HG03571 (cell line): Measurements from ENCODE around the gene KLK6.

Experiments
- ATAC-seq: cut with Tn5 transposase; IDR thresholded peaks from one replicate; pipeline ENCODE4 v1.9.1; 2021; ENCODE audit not compliant: unreplicated experiment

The KLK6 gene

GRCh38 chr19:50959731-50960500, 9.5 kb downstream of the KLK6 start:
- ATAC-seq = no peak

GRCh38 chr19:50957587-50957986, 11.8 kb downstream of the KLK6 start:
- ATAC-seq = no peak

DNA sequence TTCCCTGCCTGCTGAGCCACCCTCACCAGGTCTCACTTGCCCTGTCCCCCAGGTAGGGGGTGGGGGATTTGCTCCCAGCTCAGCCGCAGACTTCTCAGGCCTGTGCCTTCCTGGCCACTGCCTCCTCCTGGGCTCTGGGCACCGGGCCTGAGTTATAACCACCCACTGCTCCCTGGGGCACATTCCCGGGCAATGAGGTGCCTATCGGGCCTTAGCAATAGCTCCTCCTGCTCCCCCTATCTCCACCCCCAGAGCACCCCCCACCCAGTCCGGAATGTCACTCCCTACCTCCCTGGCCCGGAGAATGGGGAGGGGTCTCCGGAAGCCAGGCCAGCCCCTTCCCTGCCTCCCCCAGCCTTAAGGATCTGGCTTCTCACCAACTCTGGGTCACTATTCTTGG, 16.5 kb downstream of the KLK6 start, which contains the start of gene KLK5:
TSS of gene KLK5 (minus strand) at position 129 of the 400 bp plus-strand sequence. CDS start 381 bp downstream, outside the sequence.
- no peak for ATAC-seq

- ATAC-seq = no peak
Measured at GRCh38 chr19:50949861-50950260, 19.5 kb downstream of the KLK6 start.

DNA sequence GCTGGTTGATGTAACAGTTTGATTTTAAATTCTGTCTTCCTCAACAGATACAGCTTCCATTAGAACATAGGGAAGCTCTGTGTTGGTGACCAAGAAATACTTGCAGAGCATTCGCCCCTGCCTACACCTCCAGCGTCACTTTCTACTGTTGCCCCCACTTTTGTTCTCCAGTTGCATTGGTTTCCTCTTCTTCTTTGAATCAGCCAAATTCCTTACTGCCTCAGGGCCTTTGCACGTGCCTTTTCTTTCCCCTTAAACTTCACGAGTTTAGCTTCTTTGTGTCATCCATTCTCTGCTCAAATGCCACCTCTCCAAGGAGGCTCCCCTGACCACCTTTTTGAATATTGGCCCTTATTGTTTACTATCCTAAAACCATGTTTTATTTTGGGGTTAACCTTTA, 22.3 kb downstream of the KLK6 start:
- ATAC-seq = no peak

GRCh38 chr19:50944795-50945194, 24.6 kb downstream of the KLK6 start:
- ATAC-seq = no peak

- no peak for ATAC-seq
Measured at GRCh38 chr19:50943074-50943828, 26.1 kb downstream of the KLK6 start.

GRCh38 chr19:50939596-50939995, 29.8 kb downstream of the KLK6 start:
- no peak for ATAC-seq

GRCh38 chr19:50933640-50934039, 35.8 kb downstream of the KLK6 start:
- ATAC-seq = no peak

GRCh38 chr19:50932690-50933083, 36.7 kb downstream of the KLK6 start:
- ATAC-seq = no peak

DNA sequence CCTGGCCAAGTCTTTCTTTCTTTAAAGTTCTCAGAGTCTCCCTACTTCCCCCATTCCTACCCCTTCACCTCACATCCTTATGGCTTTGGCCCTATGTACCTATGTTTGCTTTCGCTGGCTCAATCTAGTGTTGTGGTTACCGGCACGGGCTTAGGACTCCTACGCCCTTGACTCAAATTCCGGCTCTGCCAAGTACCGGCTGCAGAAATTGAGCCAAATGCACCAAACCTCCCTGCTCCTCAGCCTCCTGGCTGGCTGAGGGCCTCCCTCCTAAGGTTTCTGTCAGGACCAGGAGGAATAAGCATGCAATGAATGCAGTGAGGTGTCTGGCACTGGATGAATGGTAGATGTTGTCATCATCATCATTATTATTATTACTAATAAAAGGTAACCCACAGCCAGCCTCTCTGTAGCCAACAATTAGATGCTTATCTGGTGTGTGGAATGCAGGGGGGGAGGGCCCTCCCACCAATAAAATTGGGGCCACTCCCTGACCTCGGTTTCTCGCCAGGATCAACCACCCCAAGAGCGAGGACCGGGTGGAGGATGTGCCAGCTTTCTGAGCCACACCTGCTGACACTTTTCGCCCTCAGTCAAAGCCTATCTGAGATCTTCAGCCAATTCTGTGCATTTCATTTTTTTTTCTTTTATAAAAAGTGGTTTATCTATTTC, 37.2 kb downstream of the KLK6 start:
- ATAC-seq = no peak

DNA sequence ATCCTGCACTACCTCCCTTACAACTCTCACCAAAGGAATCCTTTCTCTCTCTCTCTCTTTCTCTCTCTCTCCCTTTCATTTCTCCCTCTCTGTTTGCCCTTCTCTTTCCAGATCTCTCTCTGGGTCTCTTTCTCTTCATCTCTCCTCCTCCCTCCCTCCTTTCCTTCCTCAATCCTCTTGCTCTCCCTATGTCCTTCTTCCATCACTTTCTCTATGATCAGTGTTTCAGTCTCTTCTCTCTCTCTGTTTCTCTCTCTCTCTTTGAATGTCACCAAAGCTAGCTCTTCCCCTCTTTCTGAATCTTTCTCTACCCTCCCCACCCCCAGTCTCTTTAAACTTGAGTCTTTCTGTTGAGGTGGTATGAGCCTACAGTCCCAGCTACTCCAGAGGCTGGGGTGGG, 38.4 kb downstream of the KLK6 start:
- no peak for ATAC-seq

DNA sequence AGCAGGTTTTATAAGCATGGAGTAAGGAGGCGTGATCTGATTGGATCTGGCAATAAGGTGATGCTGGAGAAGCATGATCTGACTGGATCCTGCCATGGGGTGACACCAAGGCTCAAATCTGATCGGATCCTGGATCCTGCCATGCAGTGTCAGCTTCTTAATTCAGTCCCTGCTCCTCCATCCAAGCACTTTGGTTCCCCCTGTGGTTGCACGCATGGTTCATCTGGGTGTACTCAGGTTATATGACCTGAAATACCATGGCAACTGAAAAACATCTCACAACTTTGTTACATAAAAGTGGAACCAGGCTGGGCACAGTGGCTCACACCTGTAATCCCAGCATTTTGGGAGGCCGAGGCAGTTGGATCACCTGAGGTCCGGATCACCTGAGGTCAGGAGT, 40.6 kb downstream of the KLK6 start:
- no peak for ATAC-seq

DNA sequence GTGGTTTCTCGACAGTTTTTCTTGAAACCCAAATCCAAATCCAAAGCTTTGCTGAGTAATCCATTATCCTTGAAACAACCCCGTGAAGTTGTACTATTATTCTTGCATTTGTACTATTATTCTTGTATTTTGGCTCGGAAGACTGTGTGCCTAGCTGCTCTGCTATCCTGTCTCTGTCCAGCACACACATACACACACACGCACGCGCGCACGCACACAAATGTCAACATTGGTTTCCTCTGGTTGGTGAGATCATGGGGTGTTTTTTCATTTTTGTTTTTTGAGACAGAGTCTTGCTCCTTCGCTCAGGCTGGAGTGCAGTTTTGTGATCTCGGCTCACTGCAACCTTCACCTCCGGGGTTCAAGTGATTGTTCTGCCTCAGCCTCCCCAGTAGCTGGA, 43.2 kb downstream of the KLK6 start:
- ATAC-seq = no peak

GRCh38 chr19:50925734-50926133, 43.7 kb downstream of the KLK6 start:
- ATAC-seq = no peak

DNA sequence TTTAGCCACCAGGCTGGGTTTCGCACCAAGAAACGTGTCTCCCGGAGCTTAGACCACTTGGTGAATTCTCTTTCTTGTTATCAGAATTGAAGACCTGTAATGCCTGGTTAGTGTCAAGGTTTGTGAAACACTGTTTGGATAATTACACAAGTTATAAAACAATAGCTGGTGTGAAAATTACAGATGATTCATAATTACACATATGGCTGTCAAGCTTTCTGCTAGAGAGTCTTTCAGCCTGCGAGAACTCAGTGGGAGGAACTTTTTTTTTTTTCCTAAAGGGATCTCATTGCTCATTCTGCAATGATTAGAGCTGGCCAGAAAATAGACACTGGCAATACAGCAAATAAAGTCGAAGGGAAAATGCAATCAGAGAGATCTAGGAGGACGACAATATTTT, 44.8 kb downstream of the KLK6 start:
- ATAC-seq = no peak

- no peak for ATAC-seq
Measured at GRCh38 chr19:50922317-50922853, 47.0 kb downstream of the KLK6 start.

DNA sequence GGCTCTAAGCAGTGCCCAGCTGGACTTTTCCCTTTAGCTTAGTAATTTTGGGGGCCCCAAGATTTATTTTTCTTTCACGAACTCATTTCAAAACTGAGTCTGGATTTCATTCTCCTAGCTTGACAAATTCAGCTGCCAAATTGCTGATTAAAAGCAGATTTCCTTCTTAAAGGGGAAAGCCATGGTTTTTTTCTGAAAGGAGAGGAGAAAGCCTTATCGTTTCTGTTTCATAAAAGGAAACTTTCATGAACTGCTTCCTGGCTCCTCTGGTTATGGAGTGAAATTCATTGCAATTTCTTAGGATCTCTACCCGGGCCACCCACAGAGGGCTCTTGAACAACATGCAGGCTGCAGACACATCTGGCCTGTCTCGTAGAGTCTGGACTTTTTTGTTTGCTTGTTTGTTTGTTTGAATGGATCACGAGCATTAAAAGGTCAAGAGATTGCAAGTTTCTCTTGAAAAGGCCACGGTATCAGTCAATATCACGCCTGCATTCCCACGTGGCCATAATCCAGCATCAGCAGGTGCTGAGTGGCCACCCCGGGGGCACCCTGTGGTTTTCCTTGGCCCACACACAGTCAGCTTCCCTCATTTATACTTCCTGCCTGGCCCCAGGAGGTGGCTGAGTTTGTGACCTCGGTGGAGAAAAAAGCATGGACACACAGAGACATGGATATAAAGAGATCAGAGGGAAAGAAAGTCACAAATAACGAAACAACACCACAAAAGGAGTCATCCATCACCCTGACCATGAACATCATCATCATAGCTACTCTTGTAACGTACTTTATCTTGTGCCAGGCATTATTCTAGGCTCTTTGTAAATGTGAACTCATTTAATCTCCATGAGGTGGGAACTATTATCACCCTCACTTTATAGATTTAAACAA, 47.7 kb downstream of the KLK6 start:
- no peak for ATAC-seq

DNA sequence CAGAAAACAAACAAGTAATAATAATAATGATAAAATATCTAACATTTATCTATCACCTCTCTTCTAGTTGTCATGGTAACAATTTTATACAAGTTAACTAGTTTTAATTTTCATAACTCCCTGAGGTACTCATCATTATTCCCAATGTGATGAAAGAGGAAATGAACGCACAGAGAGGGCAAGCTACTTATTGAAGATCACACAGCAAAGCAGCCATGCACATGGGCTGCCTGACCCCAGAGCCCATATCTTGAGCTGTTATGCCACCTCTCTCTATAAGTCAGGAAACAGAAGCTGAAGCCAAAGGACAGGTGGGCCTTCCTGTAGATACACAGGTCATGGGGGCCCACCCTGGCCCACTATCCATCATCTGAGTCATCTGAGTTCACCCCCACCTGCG, 53.3 kb downstream of the KLK6 start:
- ATAC-seq = no peak
